NCI-H146 treated with DMSO at 0.1 percent for 48 hours (cell line): ENCODE measurements around the gene SH3PXD2A.

Source experiments
- DNase-seq: peaks from one replicate; lab custom pipeline; 2025; ENCODE audit not compliant: unreplicated experiment; lab: John Stamatoyannopoulos, UW

Gene SH3PXD2A

GRCh38 chr10:103729851-103730250 lies 125.5 kb downstream of the SH3PXD2A start:
- DNase-seq: no peak

- DNase-seq: no peak
Measured at GRCh38 chr10:103727991-103728689, 127.2 kb downstream of the SH3PXD2A start.

GRCh38 chr10:103727546-103727963 lies 127.8 kb downstream of the SH3PXD2A start:
- DNase-seq: no peak

GRCh38 chr10:103726637-103727036 lies 128.7 kb downstream of the SH3PXD2A start:
- DNase-seq: no peak

- no peak for DNase-seq
Measured at GRCh38 chr10:103725242-103725641, 130.1 kb downstream of the SH3PXD2A start.

- no peak for DNase-seq
Measured at GRCh38 chr10:103724771-103725170, 130.6 kb downstream of the SH3PXD2A start.

- no peak for DNase-seq
Measured at GRCh38 chr10:103724074-103724473, 131.3 kb downstream of the SH3PXD2A start.

GRCh38 chr10:103723557-103723956 lies 131.8 kb downstream of the SH3PXD2A start:
- DNase-seq: no peak

- DNase-seq: no peak
Measured at GRCh38 chr10:103722632-103723031, 132.7 kb downstream of the SH3PXD2A start.

GRCh38 chr10:103720964-103721335 lies 134.4 kb downstream of the SH3PXD2A start:
- DNase-seq: no peak

GRCh38 chr10:103720328-103720963 lies 134.9 kb downstream of the SH3PXD2A start:
- DNase-seq: no peak

GRCh38 chr10:103719036-103719435 lies 136.3 kb downstream of the SH3PXD2A start:
- DNase-seq: no peak

- DNase-seq: no peak
Measured at GRCh38 chr10:103718247-103718620, 137.1 kb downstream of the SH3PXD2A start.

- DNase-seq: no peak
Measured at GRCh38 chr10:103717341-103718246, 137.8 kb downstream of the SH3PXD2A start.

- no peak for DNase-seq
Measured at GRCh38 chr10:103716206-103717160, 138.9 kb downstream of the SH3PXD2A start.

- no peak for DNase-seq
Measured at GRCh38 chr10:103715430-103715829, 139.9 kb downstream of the SH3PXD2A start.

GRCh38 chr10:103714232-103714891 lies 141.0 kb downstream of the SH3PXD2A start:
- no peak for DNase-seq

- no peak for DNase-seq
Measured at GRCh38 chr10:103713676-103714075, 141.7 kb downstream of the SH3PXD2A start.

- peak; percentile 21 for DNase-seq
Measured at GRCh38 chr10:103712898-103713498, 142.4 kb downstream of the SH3PXD2A start.

GRCh38 chr10:103712146-103712545 lies 143.2 kb downstream of the SH3PXD2A start:
- DNase-seq: no peak
